ENCODE data around the gene SUPT6H.

Gene SUPT6H

GRCh38 chr17:28618464-28618863 lies 43.5 kb upstream of the SUPT6H start:
- no peak for TF ChIP-seq CTCF (IDR thresholded peaks at IDR 0.05; ENCODE audit: borderline replicate concordance, insufficient read depth, low read depth, low read length)
- H3K4me3 ChIP-seq (ENCODE audit: low read depth, low read length), result no peak overlapping the region

- no peak overlapping the region for H3K4me3 ChIP-seq (ENCODE audit: low read depth, low read length)
- TF ChIP-seq CTCF (IDR thresholded peaks at IDR 0.05; ENCODE audit: borderline replicate concordance, insufficient read depth, low read depth, low read length), result no peak
These were observed 42.0 kb upstream of the SUPT6H start for GRCh38 chr17:28620010-28620409.

- no peak for TF ChIP-seq CTCF (IDR thresholded peaks at IDR 0.05; ENCODE audit: borderline replicate concordance, insufficient read depth, low read depth, low read length)
- H3K4me3 ChIP-seq (ENCODE audit: low read depth, low read length), result no peak overlapping the region
These were observed 39.8 kb upstream of the SUPT6H start for GRCh38 chr17:28622186-28622585.

- TF ChIP-seq CTCF (IDR thresholded peaks at IDR 0.05; ENCODE audit: borderline replicate concordance, insufficient read depth, low read depth, low read length), result no peak
- no peak overlapping the region for H3K4me3 ChIP-seq (ENCODE audit: low read depth, low read length)
These were observed 38.3 kb upstream of the SUPT6H start for GRCh38 chr17:28623696-28624095.

- no peak for TF ChIP-seq CTCF (IDR thresholded peaks at IDR 0.05; ENCODE audit: borderline replicate concordance, insufficient read depth, low read depth, low read length)
- H3K4me3 ChIP-seq (ENCODE audit: low read depth, low read length), result no peak overlapping the region
These were observed 37.9 kb upstream of the SUPT6H start for GRCh38 chr17:28624148-28624547.

- no peak overlapping the region for H3K4me3 ChIP-seq (ENCODE audit: low read depth, low read length)
- no peak for TF ChIP-seq CTCF (IDR thresholded peaks at IDR 0.05; ENCODE audit: borderline replicate concordance, insufficient read depth, low read depth, low read length)
These were observed 35.2 kb upstream of the SUPT6H start for GRCh38 chr17:28626818-28627217.

GRCh38 chr17:28634206-28634865 lies 27.7 kb upstream of the SUPT6H start:
- TF ChIP-seq CTCF (IDR thresholded peaks at IDR 0.05; ENCODE audit: borderline replicate concordance, insufficient read depth, low read depth, low read length), result no peak

More at GRCh38 chr17:28634206-28634865, 27.7 kb upstream of the SUPT6H start:
- H3K4me3 ChIP-seq (ENCODE audit: low read depth, low read length), result no peak overlapping the region
